Mesenchymal stem cell (in vitro differentiated cells and primary cell): ENCODE measurements around the gene DCAF10.

Experiments
- DNase-seq: peaks from one replicate; pipeline ENCODE4 v3.0.0-alpha.2; 2013
- H2AFZ ChIP-seq: one replicate; pipeline ENCODE4 v1.6.1; 2013; ENCODE audit warnings: low read depth, mild to moderate bottlenecking, control low read depth, inconsistent platforms, low read length, moderate library complexity
- H2AK5ac ChIP-seq: 2 replicates; pipeline ENCODE4 v1.6.1; 2013; ENCODE audit warnings: low read length, moderate library complexity, mild to moderate bottlenecking, inconsistent platforms; ENCODE audit not compliant: severe bottlenecking
- H2BK120ac ChIP-seq: one replicate; pipeline ENCODE4 v1.6.1; 2013; ENCODE audit warnings: low read depth, mild to moderate bottlenecking, inconsistent platforms, low read length, moderate library complexity
- H2BK12ac ChIP-seq, 2 experiments: one replicate each; pipeline ENCODE4 v1.6.1; 2013; ENCODE audit warnings: inconsistent platforms in 2 of 2, low read length in 2 of 2, mild to moderate bottlenecking in 2 of 2, moderate library complexity in 2 of 2, control low read depth in 1 of 2
- H2BK15ac ChIP-seq: one replicate; pipeline ENCODE4 v1.6.1; 2013; ENCODE audit warnings: mild to moderate bottlenecking, low read depth, inconsistent platforms; ENCODE audit not compliant: poor library complexity, severe bottlenecking
- H2BK5ac ChIP-seq: 2 replicates; pipeline ENCODE4 v1.6.1; 2013; ENCODE audit warnings: low read depth, mild to moderate bottlenecking, low read length, control low read depth, inconsistent platforms; ENCODE audit not compliant: poor library complexity, severe bottlenecking
- H3K14ac ChIP-seq, 2 experiments: one replicate each; pipeline ENCODE4 v1.6.1; 2013; ENCODE audit warnings: inconsistent platforms in 2 of 2, low read length in 2 of 2, control low read depth in 1 of 2, mild to moderate bottlenecking in 1 of 2, moderate library complexity in 1 of 2
- H3K18ac ChIP-seq, 2 experiments: one replicate each; pipeline ENCODE4 v1.6.1; 2013; ENCODE audit warnings: inconsistent platforms in 2 of 2, low read length in 2 of 2, control low read depth in 1 of 2, low read depth in 1 of 2, mild to moderate bottlenecking in 1 of 2
- H3K23ac ChIP-seq, 2 experiments: one replicate each; pipeline ENCODE4 v1.6.1; 2013; ENCODE audit warnings: inconsistent platforms in 2 of 2, low read length in 2 of 2, mild to moderate bottlenecking in 2 of 2, moderate library complexity in 2 of 2, control low read depth in 1 of 2
- H3K27ac ChIP-seq: 2 replicates; pipeline ENCODE4 v1.5.1; 2013; ENCODE audit warnings: mild to moderate bottlenecking, moderate library complexity, low read length, control low read depth, inconsistent platforms; ENCODE audit not compliant: poor library complexity, severe bottlenecking
- H3K27me3 ChIP-seq, 2 experiments: 2 replicates each; pipeline versions ENCODE4 v1.6.1 to v1.7.0; 2013; ENCODE audit warnings: low read length in 2 of 2, mild to moderate bottlenecking in 2 of 2, moderate library complexity in 2 of 2, control low read depth in 1 of 2, inconsistent platforms in 1 of 2; ENCODE audit not compliant: control insufficient read depth in 1 of 2, insufficient read depth in 1 of 2
- H3K36me3 ChIP-seq, 2 experiments: 2 replicates each; pipeline versions ENCODE4 v1.6.1 to v1.7.0; 2013; ENCODE audit warnings: low read length in 2 of 2, control low read depth in 1 of 2, inconsistent platforms in 1 of 2, low read depth in 1 of 2, mild to moderate bottlenecking in 1 of 2; ENCODE audit not compliant: insufficient read depth in 2 of 2, control insufficient read depth in 1 of 2
- H3K4ac ChIP-seq, 2 experiments: one replicate each; pipeline ENCODE4 v1.6.1; 2013; ENCODE audit warnings: inconsistent platforms in 2 of 2, low read length in 2 of 2, mild to moderate bottlenecking in 2 of 2, moderate library complexity in 2 of 2, control low read depth in 1 of 2, low read depth in 1 of 2
- H3K4me1 ChIP-seq: 2 replicates; pipeline ENCODE4 v1.6.1; 2013; ENCODE audit warnings: low read depth, low read length, control low read depth; ENCODE audit not compliant: control insufficient read depth, insufficient read depth
- H3K4me2 ChIP-seq: 2 replicates; pipeline ENCODE4 v1.6.1; 2013; ENCODE audit warnings: low read length, mild to moderate bottlenecking, inconsistent platforms; ENCODE audit not compliant: poor library complexity, severe bottlenecking
- H3K4me3 ChIP-seq, 2 experiments: 2 replicates each; pipeline versions ENCODE4 v1.5.1 to v1.7.0; 2013; ENCODE audit warnings: low read length in 2 of 2, mild to moderate bottlenecking in 2 of 2, control low read depth in 1 of 2, low read depth in 1 of 2; ENCODE audit not compliant: insufficient read depth in 1 of 2
- H3K79me1 ChIP-seq: replicated peaks from 2 replicates; pipeline ENCODE4 v1.6.1; 2013; ENCODE audit warnings: mild to moderate bottlenecking, control low read depth, low read length, inconsistent platforms; ENCODE audit not compliant: poor library complexity, severe bottlenecking
- H3K9ac ChIP-seq: 2 replicates; pipeline ENCODE4 v1.7.0; 2013; ENCODE audit warnings: mild to moderate bottlenecking, low read length, moderate library complexity
- H3K9me3 ChIP-seq: 2 replicates; pipeline ENCODE4 v1.7.0; 2013; ENCODE audit warnings: mild to moderate bottlenecking, low read length; ENCODE audit not compliant: control insufficient read depth
- H4K8ac ChIP-seq: one replicate; pipeline ENCODE4 v1.6.1; 2013; ENCODE audit warnings: inconsistent platforms, mild to moderate bottlenecking, low read length, moderate library complexity
- H4K91ac ChIP-seq: one replicate; pipeline ENCODE4 v1.6.1; 2013; ENCODE audit warnings: mild to moderate bottlenecking, low read length, inconsistent platforms
- WGBS: methylation state at CpG from one replicate; pipeline ENCODE4 v1.1.7; 2013; ENCODE audit warnings: mixed read lengths; 5-methylcytosine and 5-hydroxymethylcytosine counted together

Gene DCAF10

GRCh38 chr9:37811906-37812476 lies 11.4 kb downstream of the DCAF10 start:
- Histone ChIP-seq H3K23ac (no peak overlapping the region), H3K4me1 (no peaks in the 10 kb centered on the region), H2BK15ac (no peak overlapping the region), H3K4ac (no peak overlapping the region), H3K36me3 (peaks cover 3 to 5% of the 10 kb centered on the region in 2 experiments), H3K18ac (no peak overlapping the region), H2BK120ac (no peak overlapping the region), H3K4me2 (no peak overlapping the region), H3K4me3 (no peak overlapping the region), H2BK12ac (no peak overlapping the region), H2AK5ac (no peak overlapping the region), H3K79me1 (peaks cover 23% of the 10 kb centered on the region), H3K27me3 (no peaks in the 10 kb centered on the region), H3K14ac (no peak overlapping the region), H2AFZ (no peak overlapping the region), H4K91ac (no peak overlapping the region), H3K27ac (no peak overlapping the region), H4K8ac (no peak overlapping the region), H3K9ac (no peak overlapping the region), H3K9me3 (no peaks in the 10 kb centered on the region), H2BK5ac (no peak overlapping the region)
- WGBS = 96% methylated on average over 6 of the region's 6 CpGs
- no peak for DNase-seq

- Histone ChIP-seq H3K18ac (no peak overlapping the region), H3K79me1 (peaks cover 23% of the 10 kb centered on the region), H2BK12ac (no peak overlapping the region), H3K9me3 (no peaks in the 10 kb centered on the region), H3K4me2 (no peak overlapping the region), H4K8ac (no peak overlapping the region), H3K9ac (no peak overlapping the region), H2BK15ac (no peak overlapping the region), H3K4me3 (no peak overlapping the region), H3K23ac (no peak overlapping the region), H3K4ac (no peak overlapping the region), H4K91ac (no peak overlapping the region), H3K27me3 (no peaks in the 10 kb centered on the region), H3K4me1 (no peaks in the 10 kb centered on the region), H3K36me3 (peaks cover 2 to 3% of the 10 kb centered on the region in 2 experiments), H2BK120ac (no peak overlapping the region), H2BK5ac (no peak overlapping the region), H2AK5ac (no peak overlapping the region), H3K27ac (no peak overlapping the region), H2AFZ (no peak overlapping the region), H3K14ac (no peak overlapping the region)
- no peak for DNase-seq
- 96% methylated on average over 3 of the region's 5 CpGs for WGBS
These were observed 12.3 kb downstream of the DCAF10 start for GRCh38 chr9:37812773-37813379.

GRCh38 chr9:37818849-37819248 lies 18.3 kb downstream of the DCAF10 start:
- no peak overlapping the region for H3K23ac ChIP-seq
- no peak overlapping the region for H3K18ac ChIP-seq
- no peaks in the 10 kb centered on the region for H3K27me3 ChIP-seq
- no peak overlapping the region for H2AFZ ChIP-seq
- no peak overlapping the region for H4K8ac ChIP-seq
- peaks cover 12% of the 10 kb centered on the region for H3K79me1 ChIP-seq
- no peak overlapping the region for H3K4me2 ChIP-seq
- H3K4me1 ChIP-seq = no peaks in the 10 kb centered on the region
- H3K14ac ChIP-seq = no peak overlapping the region
- no peaks in the 10 kb centered on the region for H3K9me3 ChIP-seq
- no peak overlapping the region for H3K9ac ChIP-seq
- no peak overlapping the region for H3K4ac ChIP-seq
- no peak overlapping the region for H3K4me3 ChIP-seq
- H3K36me3 ChIP-seq = peaks cover 0 to 38% of the 10 kb centered on the region in 2 experiments
- no CpG with 5 or more reads among the region's 2 CpGs for WGBS
- no peak overlapping the region for H2AK5ac ChIP-seq
- H2BK12ac ChIP-seq = no peak overlapping the region
- H2BK5ac ChIP-seq = no peak overlapping the region
- no peak overlapping the region for H3K27ac ChIP-seq
- DNase-seq = no peak
- H2BK15ac ChIP-seq = no peak overlapping the region
- H2BK120ac ChIP-seq = no peak overlapping the region
- H4K91ac ChIP-seq = no peak overlapping the region

GRCh38 chr9:37820142-37820541 lies 19.5 kb downstream of the DCAF10 start:
- Histone ChIP-seq H3K27me3 (no peaks in the 10 kb centered on the region), H3K79me1 (peaks cover 12% of the 10 kb centered on the region), H2BK15ac (no peak overlapping the region), H3K4ac (no peak overlapping the region), H4K8ac (no peak overlapping the region), H3K27ac (no peak overlapping the region), H4K91ac (no peak overlapping the region), H3K4me3 (no peak overlapping the region), H3K23ac (no peak overlapping the region), H3K9ac (no peak overlapping the region), H2BK12ac (no peak overlapping the region), H2AFZ (no peak overlapping the region), H3K9me3 (no peaks in the 10 kb centered on the region), H2BK120ac (no peak overlapping the region), H3K14ac (no peak overlapping the region), H2AK5ac (no peak overlapping the region), H3K36me3 (peaks cover 0 to 48% of the 10 kb centered on the region in 2 experiments), H3K18ac (no peak overlapping the region), H3K4me1 (no peaks in the 10 kb centered on the region), H2BK5ac (no peak overlapping the region), H3K4me2 (no peak overlapping the region)
- DNase-seq = no peak
- WGBS = 96% methylated on average over 4 of the region's 5 CpGs
